ENCODE measurements around the gene FXYD3.

GRCh38 chr19:35127871-35128270 is 12.2 kb downstream of the FXYD3 start:
- TF ChIP-seq, protein P1, sequence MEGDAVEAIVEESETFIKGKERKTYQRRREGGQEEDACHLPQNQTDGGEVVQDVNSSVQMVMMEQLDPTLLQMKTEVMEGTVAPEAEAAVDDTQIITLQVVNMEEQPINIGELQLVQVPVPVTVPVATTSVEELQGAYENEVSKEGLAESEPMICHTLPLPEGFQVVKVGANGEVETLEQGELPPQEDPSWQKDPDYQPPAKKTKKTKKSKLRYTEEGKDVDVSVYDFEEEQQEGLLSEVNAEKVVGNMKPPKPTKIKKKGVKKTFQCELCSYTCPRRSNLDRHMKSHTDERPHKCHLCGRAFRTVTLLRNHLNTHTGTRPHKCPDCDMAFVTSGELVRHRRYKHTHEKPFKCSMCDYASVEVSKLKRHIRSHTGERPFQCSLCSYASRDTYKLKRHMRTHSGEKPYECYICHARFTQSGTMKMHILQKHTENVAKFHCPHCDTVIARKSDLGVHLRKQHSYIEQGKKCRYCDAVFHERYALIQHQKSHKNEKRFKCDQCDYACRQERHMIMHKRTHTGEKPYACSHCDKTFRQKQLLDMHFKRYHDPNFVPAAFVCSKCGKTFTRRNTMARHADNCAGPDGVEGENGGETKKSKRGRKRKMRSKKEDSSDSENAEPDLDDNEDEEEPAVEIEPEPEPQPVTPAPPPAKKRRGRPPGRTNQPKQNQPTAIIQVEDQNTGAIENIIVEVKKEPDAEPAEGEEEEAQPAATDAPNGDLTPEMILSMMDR (IDR thresholded peaks at IDR 0.05) = no peak
- no peak for TF ChIP-seq ZFX (IDR thresholded peaks at IDR 0.05; ENCODE audit: borderline replicate concordance)
